GM12878 (cell line): ENCODE data around the gene MGMT. TPM values are rescaled to one million over a fixed set of nuclear protein-coding genes. Genes with fewer than 3 reads are reported as not detected.

Source experiments
- ATAC-seq: fragments of 200-7000 bp; cut with Tn5 transposase; 3 replicates; pipeline ENCODE4 v1.9.1; 2020; ENCODE audit warnings: mild to moderate bottlenecking, moderate library complexity
- BruUV-seq: library from RNA; stranded (reverse); fragments of 400-500 nt; replicated peaks from 2 replicates; lab custom pipeline; 2021; lab: Mats Ljungman, UMichigan
- CTCF ChIA-PET: fragments of 300-600 bp; sonication (Branson Sonifier 250); formaldehyde crosslinking; extraction: SDS; loops from one replicate; lab custom pipeline; 2021; ENCODE audit warnings: inconsistent platforms; lab: Yijun Ruan, JAX
- POLR2A ChIA-PET: fragments of 350-600 bp; formaldehyde crosslinking; extraction: SDS; loops from one replicate; lab custom pipeline; 2021; ENCODE audit warnings: inconsistent platforms; lab: Charles Lee
- RAD21 ChIA-PET: fragments of 300-600 bp; sonication (Branson Sonifier 250); formaldehyde crosslinking; loops from one replicate; lab custom pipeline; 2023; ENCODE audit warnings: antibody characterized with exemption; ENCODE audit not compliant: unreplicated experiment; lab: Charles Lee
- SMC1A ChIA-PET: fragments of 300-600 bp; sonication (Branson Sonifier 250); formaldehyde crosslinking; loops from one replicate; lab custom pipeline; 2023; ENCODE audit not compliant: unreplicated experiment, uncharacterized antibody; lab: Charles Lee
- DNase-seq: peaks from one replicate; pipeline ENCODE4 v3.0.0-alpha.2; 2011; ENCODE audit warnings: low read depth, low spot score
- FAIRE-seq: peaks from 3 replicates; lab custom pipeline; 2011; peaks lifted over from hg19 to GRCh38; lab: Jason Lieb, UNC
- H2AFZ ChIP-seq: 2 replicates; pipeline ENCODE4 v1.6.0; 2011; ENCODE audit warnings: low read depth, low read length, control low read depth; ENCODE audit not compliant: control insufficient read depth
- H3K27ac ChIP-seq: 2 replicates; pipeline ENCODE4 v1.5.1; 2011; ENCODE audit warnings: control low read depth; ENCODE audit not compliant: control insufficient read depth, insufficient read depth
- H3K27me3 ChIP-seq, 2 experiments: replicated peaks in 1 of 2; 2 replicates each; pipeline versions ENCODE4 v1.6.0 to v1.6.1; 2011; ENCODE audit warnings: low read length in 1 of 2; ENCODE audit not compliant: control insufficient read depth in 2 of 2, insufficient read depth in 2 of 2
- H3K36me3 ChIP-seq, 2 experiments: 2 replicates each; pipeline ENCODE4 v1.5.1; 2011; ENCODE audit warnings: low read length in 1 of 2; ENCODE audit not compliant: control insufficient read depth in 2 of 2, insufficient read depth in 2 of 2
- H3K4me1 ChIP-seq: 2 replicates; pipeline ENCODE4 v1.6.1; 2011; ENCODE audit warnings: mild to moderate bottlenecking, low read length, moderate library complexity, mixed read lengths; ENCODE audit not compliant: control insufficient read depth, insufficient read depth
- H3K4me2 ChIP-seq: 2 replicates; pipeline ENCODE4 v1.6.0; 2011; ENCODE audit warnings: control low read depth; ENCODE audit not compliant: control insufficient read depth, insufficient read depth
- H3K4me3 ChIP-seq: fragments of 200-600 bp; sonication (generic); 2 replicates; pipeline ENCODE4 v1.5.1; 2016
- H3K79me2 ChIP-seq: 2 replicates; pipeline ENCODE4 v1.6.0; 2011; ENCODE audit warnings: low read length; ENCODE audit not compliant: control insufficient read depth, insufficient read depth
- H3K9ac ChIP-seq: 2 replicates; pipeline ENCODE4 v1.8.0; 2011; ENCODE audit warnings: low read length, control low read depth, mixed read lengths; ENCODE audit not compliant: control insufficient read depth, insufficient read depth
- H3K9me3 ChIP-seq: replicated peaks from 3 replicates; pipeline ENCODE4 v1.5.1; 2011; ENCODE audit warnings: mild to moderate bottlenecking, low read length; ENCODE audit not compliant: control insufficient read depth, insufficient read depth
- H4K20me1 ChIP-seq: 2 replicates; pipeline ENCODE4 v1.6.0; 2011; ENCODE audit not compliant: control insufficient read depth, insufficient read depth
- BRCA1 ChIP-seq: IDR thresholded peaks from 2 replicates; pipeline ENCODE4 v1.6.1; 2011; ENCODE audit warnings: low read depth, low read length, improper control_type of control experiment
- CBFB ChIP-seq: IDR thresholded peaks from 2 replicates; pipeline ENCODE4 v1.6.1; 2016; ENCODE audit warnings: antibody characterized with exemption, low read depth
- CHD2 ChIP-seq: IDR thresholded peaks from 2 replicates; pipeline ENCODE4 v1.6.1; 2011; ENCODE audit warnings: low read depth, low read length, improper control_type of control experiment, borderline replicate concordance
- CHD4 ChIP-seq: fragments of 200-600 bp; sonication (generic); IDR thresholded peaks from 2 replicates; pipeline ENCODE4 v1.6.1; 2016; ENCODE audit warnings: mild to moderate bottlenecking
- CREB1 ChIP-seq: IDR thresholded peaks from 2 replicates; pipeline ENCODE4 v1.6.1; 2012; ENCODE audit warnings: low read depth, mild to moderate bottlenecking, inconsistent platforms
- PAX8 ChIP-seq: fragments of 450-650 bp; IDR thresholded peaks from 2 replicates; pipeline ENCODE4 v1.6.1; 2017; ENCODE audit warnings: mild to moderate bottlenecking, moderate library complexity
- POLR2A ChIP-seq: IDR thresholded peaks from 2 replicates; pipeline ENCODE4 v1.6.1; 2011; ENCODE audit warnings: low read depth, mild to moderate bottlenecking, low read length
- SUZ12 ChIP-seq: fragments of 200-600 bp; sonication (generic); IDR thresholded peaks from one replicate; pipeline ENCODE4 v1.6.1; 2018; ENCODE audit warnings: antibody characterized with exemption, mild to moderate bottlenecking; ENCODE audit not compliant: unreplicated experiment
- WGBS: methylation state at CpG from one replicate; pipeline ENCODE4 v1.1.6; 2016; ENCODE audit warnings: low lambda C conversion rate; ENCODE audit not compliant: insufficient replicate concordance, insufficient coverage; ENCODE audit errors: missing lambda C conversion rate; 5-methylcytosine and 5-hydroxymethylcytosine counted together
- in situ Hi-C: fragments of 300-500 bp; cut with MboI; formaldehyde crosslinking; loops from 9 replicates; pipeline ENCODE4 v1.14.3; 2018; ENCODE audit warnings: mixed read lengths
- intact Hi-C: fragments of 100-400 bp; cut with micrococcal nuclease; formaldehyde crosslinking; loops from one replicate; pipeline ENCODE4 v1.14.2; 2022; ENCODE audit not compliant: unreplicated experiment
- polyA plus RNA-seq, 11 experiments: library from polyadenylated mRNA; depleted of rRNA in 4 of 11; unstranded in 6 of 11; stranded (reverse) in 5 of 11; fragments of >200 nt; fragmentation: Nextera tagmentation in 4 of 11; fragmentation: Illumina TruSeq in 1 of 11; extraction: Ambion mirVana in 4 of 11; extraction: Trizol in 1 of 11; gene quantifications; 1 replicate in 1 of 11; 2 replicates in 10 of 11; pipeline versions ENCODE4 v1.2.1 to v1.2.3, GENCODE V29; 2011 to 2016; ENCODE audit warnings: inconsistent platforms in 2 of 11, missing spikeins in 2 of 11, low read depth in 1 of 11
- total RNA-seq, 4 experiments: library from RNA; depleted of rRNA in 3 of 4; stranded (reverse); fragments of >200 nt in 3 of 4; fragmentation: Illumina TruSeq in 1 of 4; extraction: Trizol in 1 of 4; gene quantifications; 2 replicates each; pipeline versions ENCODE4 v1.2.1 to v1.2.3, GENCODE V29; 2013 to 2021
- TF ChIP-seq, protein P1 (sequence below): fragments of 450-650 bp; formaldehyde crosslinking; IDR thresholded peaks from 2 replicates; pipeline ENCODE4 v1.5.0; 2022; ENCODE audit warnings: mild to moderate bottlenecking, missing genetic modification characterization
- TF ChIP-seq, protein P2 (sequence below): IDR thresholded peaks from 2 replicates; pipeline ENCODE4 v1.6.1; 2012; ENCODE audit warnings: improper control_type of control experiment, low read depth, low read length; ENCODE audit not compliant: insufficient replicate concordance

The MGMT gene
- total and polyA plus RNA-seq, 10 of the 15 experiments (the other 5 are each of a cell fraction or from before 2014, with no cell fraction given), result 0.16 to 24.2 (median 13.3) TPM

DNA sequence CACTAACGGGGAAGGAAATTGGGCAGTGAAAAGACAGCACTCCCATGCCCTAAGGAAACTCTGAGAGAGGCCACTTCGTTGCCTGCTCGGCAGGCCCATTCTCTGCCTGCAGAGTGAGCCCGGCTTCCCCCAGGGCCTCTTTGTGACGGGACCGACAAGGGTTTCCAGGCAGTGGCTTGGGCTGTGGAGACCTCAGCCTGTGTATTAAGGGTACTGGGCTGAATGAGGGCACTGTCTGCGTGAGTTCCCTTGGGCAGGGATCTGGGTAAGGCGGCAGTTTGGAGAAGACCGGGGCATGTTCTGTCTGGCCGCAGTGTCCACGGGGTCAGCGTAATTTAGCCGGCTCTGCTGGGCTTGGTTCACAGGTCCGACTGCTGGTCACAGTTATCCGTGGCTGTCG lies 237.2 kb downstream of the MGMT start (continued):
- TF ChIP-seq, protein P1, sequence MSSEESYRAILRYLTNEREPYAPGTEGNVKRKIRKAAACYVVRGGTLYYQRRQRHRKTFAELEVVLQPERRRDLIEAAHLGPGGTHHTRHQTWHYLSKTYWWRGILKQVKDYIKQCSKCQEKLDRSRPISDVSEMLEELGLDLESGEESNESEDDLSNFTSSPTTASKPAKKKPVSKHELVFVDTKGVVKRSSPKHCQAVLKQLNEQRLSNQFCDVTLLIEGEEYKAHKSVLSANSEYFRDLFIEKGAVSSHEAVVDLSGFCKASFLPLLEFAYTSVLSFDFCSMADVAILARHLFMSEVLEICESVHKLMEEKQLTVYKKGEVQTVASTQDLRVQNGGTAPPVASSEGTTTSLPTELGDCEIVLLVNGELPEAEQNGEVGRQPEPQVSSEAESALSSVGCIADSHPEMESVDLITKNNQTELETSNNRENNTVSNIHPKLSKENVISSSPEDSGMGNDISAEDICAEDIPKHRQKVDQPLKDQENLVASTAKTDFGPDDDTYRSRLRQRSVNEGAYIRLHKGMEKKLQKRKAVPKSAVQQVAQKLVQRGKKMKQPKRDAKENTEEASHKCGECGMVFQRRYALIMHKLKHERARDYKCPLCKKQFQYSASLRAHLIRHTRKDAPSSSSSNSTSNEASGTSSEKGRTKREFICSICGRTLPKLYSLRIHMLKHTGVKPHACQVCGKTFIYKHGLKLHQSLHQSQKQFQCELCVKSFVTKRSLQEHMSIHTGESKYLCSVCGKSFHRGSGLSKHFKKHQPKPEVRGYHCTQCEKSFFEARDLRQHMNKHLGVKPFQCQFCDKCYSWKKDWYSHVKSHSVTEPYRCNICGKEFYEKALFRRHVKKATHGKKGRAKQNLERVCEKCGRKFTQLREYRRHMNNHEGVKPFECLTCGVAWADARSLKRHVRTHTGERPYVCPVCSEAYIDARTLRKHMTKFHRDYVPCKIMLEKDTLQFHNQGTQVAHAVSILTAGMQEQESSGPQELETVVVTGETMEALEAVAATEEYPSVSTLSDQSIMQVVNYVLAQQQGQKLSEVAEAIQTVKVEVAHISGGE (CRISPR knock-in tag), result no peak

DNA sequence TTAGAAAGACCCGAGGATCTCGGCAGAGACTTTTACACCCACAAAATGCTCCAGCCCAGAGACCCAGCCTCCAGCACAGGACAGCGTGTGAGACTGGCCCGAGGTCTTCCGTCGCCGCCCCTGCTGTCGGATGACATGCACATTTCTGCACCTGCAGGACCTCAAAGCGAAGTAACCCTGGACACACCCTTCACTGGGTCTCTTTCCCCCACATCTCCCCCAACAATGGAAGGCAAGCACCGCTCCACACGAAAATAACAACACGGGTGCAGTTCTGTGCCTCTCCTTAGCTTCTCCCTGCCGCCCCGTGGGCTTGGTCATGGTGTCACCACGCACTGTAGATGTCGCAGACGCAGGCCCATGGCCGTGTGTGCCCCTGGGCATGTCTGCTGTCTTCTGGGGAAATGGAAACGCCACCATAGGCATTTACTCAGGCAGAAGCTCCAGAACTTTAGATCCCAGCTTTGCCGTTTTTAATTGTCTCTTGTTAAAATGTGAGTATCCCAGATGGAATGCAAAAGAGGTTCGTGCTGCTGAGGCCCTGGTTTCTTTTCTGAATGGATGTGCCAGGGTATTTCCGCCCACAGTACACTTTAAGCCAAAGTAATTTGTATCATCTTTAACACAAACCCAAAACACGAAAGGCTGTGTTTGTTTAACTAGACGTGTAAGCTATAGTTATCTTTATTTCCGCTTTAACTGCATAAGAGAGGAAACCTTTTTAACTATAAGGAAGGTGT lies 237.9 kb downstream of the MGMT start:
- in situ Hi-C loops (no loop called here), intact Hi-C loops (no loop called here)
- H3K4me3 ChIP-seq, result no peak overlapping the region
- CTCF ChIA-PET, result no interaction called here
- POLR2A ChIA-PET, result no interaction called here
- H2AFZ ChIP-seq, result no peak overlapping the region
- no peaks in the 10 kb centered on the region for H3K36me3 ChIP-seq
- FAIRE-seq (no peak), DNase-seq (no peak), ATAC-seq (no peak)
- RAD21 ChIA-PET, result no interaction called here
- H3K4me1 ChIP-seq, result no peaks in the 10 kb centered on the region
- H3K4me2 ChIP-seq, result no peak overlapping the region
- no peaks in the 10 kb centered on the region for H3K79me2 ChIP-seq
- H4K20me1 ChIP-seq, result no peaks in the 10 kb centered on the region
- no peak overlapping the region for H3K9ac ChIP-seq
- WGBS, result 86% methylated on average over 25 of the region's 25 CpGs
- no peak overlapping the region for H3K27ac ChIP-seq
- no peaks in the 10 kb centered on the region for H3K9me3 ChIP-seq
- SMC1A ChIA-PET, result no interaction called here
- H3K27me3 ChIP-seq, result no peaks in the 10 kb centered on the region
- no TSS peak for BruUV-seq
- TF ChIP-seq BRCA1 (no peak), POLR2A (no peak), CBFB (no peak), SUZ12 (no peak), CHD2 (no peak), CHD4 (no peak), CREB1 (no peak), PAX8 (no peak)
- TF ChIP-seq, protein P2, sequence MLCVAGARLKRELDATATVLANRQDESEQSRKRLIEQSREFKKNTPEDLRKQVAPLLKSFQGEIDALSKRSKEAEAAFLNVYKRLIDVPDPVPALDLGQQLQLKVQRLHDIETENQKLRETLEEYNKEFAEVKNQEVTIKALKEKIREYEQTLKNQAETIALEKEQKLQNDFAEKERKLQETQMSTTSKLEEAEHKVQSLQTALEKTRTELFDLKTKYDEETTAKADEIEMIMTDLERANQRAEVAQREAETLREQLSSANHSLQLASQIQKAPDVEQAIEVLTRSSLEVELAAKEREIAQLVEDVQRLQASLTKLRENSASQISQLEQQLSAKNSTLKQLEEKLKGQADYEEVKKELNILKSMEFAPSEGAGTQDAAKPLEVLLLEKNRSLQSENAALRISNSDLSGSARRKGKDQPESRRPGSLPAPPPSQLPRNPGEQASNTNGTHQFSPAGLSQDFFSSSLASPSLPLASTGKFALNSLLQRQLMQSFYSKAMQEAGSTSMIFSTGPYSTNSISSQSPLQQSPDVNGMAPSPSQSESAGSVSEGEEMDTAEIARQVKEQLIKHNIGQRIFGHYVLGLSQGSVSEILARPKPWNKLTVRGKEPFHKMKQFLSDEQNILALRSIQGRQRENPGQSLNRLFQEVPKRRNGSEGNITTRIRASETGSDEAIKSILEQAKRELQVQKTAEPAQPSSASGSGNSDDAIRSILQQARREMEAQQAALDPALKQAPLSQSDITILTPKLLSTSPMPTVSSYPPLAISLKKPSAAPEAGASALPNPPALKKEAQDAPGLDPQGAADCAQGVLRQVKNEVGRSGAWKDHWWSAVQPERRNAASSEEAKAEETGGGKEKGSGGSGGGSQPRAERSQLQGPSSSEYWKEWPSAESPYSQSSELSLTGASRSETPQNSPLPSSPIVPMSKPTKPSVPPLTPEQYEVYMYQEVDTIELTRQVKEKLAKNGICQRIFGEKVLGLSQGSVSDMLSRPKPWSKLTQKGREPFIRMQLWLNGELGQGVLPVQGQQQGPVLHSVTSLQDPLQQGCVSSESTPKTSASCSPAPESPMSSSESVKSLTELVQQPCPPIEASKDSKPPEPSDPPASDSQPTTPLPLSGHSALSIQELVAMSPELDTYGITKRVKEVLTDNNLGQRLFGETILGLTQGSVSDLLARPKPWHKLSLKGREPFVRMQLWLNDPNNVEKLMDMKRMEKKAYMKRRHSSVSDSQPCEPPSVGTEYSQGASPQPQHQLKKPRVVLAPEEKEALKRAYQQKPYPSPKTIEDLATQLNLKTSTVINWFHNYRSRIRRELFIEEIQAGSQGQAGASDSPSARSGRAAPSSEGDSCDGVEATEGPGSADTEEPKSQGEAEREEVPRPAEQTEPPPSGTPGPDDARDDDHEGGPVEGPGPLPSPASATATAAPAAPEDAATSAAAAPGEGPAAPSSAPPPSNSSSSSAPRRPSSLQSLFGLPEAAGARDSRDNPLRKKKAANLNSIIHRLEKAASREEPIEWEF, result no peak
- TF ChIP-seq, protein P1 (CRISPR knock-in tag), result no peak
